GM23338 (cell line): Measurements from ENCODE around the gene GFOD1. TPM values are rescaled to one million over a fixed set of nuclear protein-coding genes. Genes with fewer than 3 reads are reported as not detected.

Experiments
- ATAC-seq: fragments of 200-7000 bp; cut with Tn5 transposase; 3 replicates; pipeline ENCODE4 v1.9.1; 2020
- DNase-seq: peaks from one replicate; pipeline ENCODE4 v3.0.0-alpha.2; 2015; ENCODE audit warnings: low spot score
- H2AFZ ChIP-seq: fragments of 200-600 bp; sonication (generic); 2 replicates; pipeline ENCODE4 v1.8.0; 2016; ENCODE audit warnings: antibody characterized with exemption, mild to moderate bottlenecking, moderate library complexity
- H3F3A ChIP-seq: fragments of 200-600 bp; sonication (generic); replicated peaks from 2 replicates; pipeline ENCODE4 v1.8.0; 2017; ENCODE audit warnings: antibody characterized with exemption, mixed run types, low read depth
- H3K27ac ChIP-seq: fragments of 200-600 bp; sonication (generic); 2 replicates; pipeline ENCODE4 v1.6.1; 2016; ENCODE audit warnings: low read depth
- H3K27me3 ChIP-seq: fragments of 200-600 bp; sonication (generic); 2 replicates; pipeline ENCODE4 v1.8.0; 2016; ENCODE audit warnings: mild to moderate bottlenecking, mixed run types, moderate library complexity; ENCODE audit not compliant: insufficient read depth
- H3K36me3 ChIP-seq: fragments of 200-600 bp; sonication (generic); 2 replicates; pipeline ENCODE4 v1.8.0; 2016; ENCODE audit warnings: mild to moderate bottlenecking; ENCODE audit not compliant: insufficient read depth
- H3K4me1 ChIP-seq: fragments of 200-600 bp; sonication (generic); 2 replicates; pipeline ENCODE4 v1.8.0; 2016; ENCODE audit warnings: mild to moderate bottlenecking, moderate library complexity; ENCODE audit not compliant: insufficient read depth
- H3K4me2 ChIP-seq: fragments of 200-600 bp; sonication (generic); 2 replicates; pipeline ENCODE4 v1.7.1; 2017; ENCODE audit warnings: mixed run types
- H3K4me3 ChIP-seq: fragments of 200-600 bp; sonication (generic); 2 replicates; pipeline ENCODE4 v1.6.1; 2016; ENCODE audit warnings: mixed run types
- H3K79me2 ChIP-seq: fragments of 200-600 bp; sonication (generic); replicated peaks from 2 replicates; pipeline ENCODE4 v1.8.0; 2017; ENCODE audit warnings: mild to moderate bottlenecking; ENCODE audit not compliant: insufficient read depth
- H3K9me2 ChIP-seq: fragments of 200-600 bp; sonication (generic); 2 replicates; pipeline ENCODE4 v1.8.0; 2017; ENCODE audit not compliant: insufficient read depth
- H4K20me1 ChIP-seq: fragments of 200-600 bp; sonication (generic); replicated peaks from 2 replicates; pipeline ENCODE4 v1.8.0; 2017; ENCODE audit warnings: mild to moderate bottlenecking; ENCODE audit not compliant: insufficient read depth
- H3K27ac Mint-ChIP-seq: 2 replicates; pipeline ENCODE4 v1.8.0; 2020; ENCODE audit warnings: inconsistent platforms, mild to moderate bottlenecking, moderate library complexity, mixed read lengths
- H3K27me3 Mint-ChIP-seq: 3 replicates; pipeline ENCODE4 v1.8.0; 2022; ENCODE audit warnings: low read depth, mild to moderate bottlenecking, moderate library complexity, mixed read lengths, inconsistent platforms; ENCODE audit not compliant: insufficient read depth, poor library complexity
- H3K36me3 Mint-ChIP-seq: 3 replicates; pipeline ENCODE4 v1.8.0; 2021; ENCODE audit warnings: low read depth, mild to moderate bottlenecking, inconsistent platforms, moderate library complexity, mixed read lengths
- H3K4me1 Mint-ChIP-seq: 3 replicates; pipeline ENCODE4 v1.8.0; 2020; ENCODE audit warnings: mild to moderate bottlenecking, inconsistent platforms, mixed read lengths
- H3K4me3 Mint-ChIP-seq: 3 replicates; pipeline ENCODE4 v1.8.0; 2021; ENCODE audit warnings: moderate library complexity, mild to moderate bottlenecking, inconsistent platforms, mixed read lengths
- H3K9me3 Mint-ChIP-seq: 3 replicates; pipeline ENCODE4 v1.8.0; 2020; ENCODE audit warnings: moderate library complexity, mild to moderate bottlenecking, inconsistent platforms, mixed read lengths
- CREB1 ChIP-seq: fragments of 250-450 bp; sonication (Bioruptor Pico); IDR thresholded peaks from 2 replicates; pipeline ENCODE4 v1.5.0; 2020; ENCODE audit warnings: low read depth, mild to moderate bottlenecking, moderate library complexity
- JUNB ChIP-seq: IDR thresholded peaks from one replicate; pipeline ENCODE4 v1.6.1; 2016; ENCODE audit warnings: antibody characterized with exemption; ENCODE audit not compliant: unreplicated experiment
- ZNF114 ChIP-seq: fragments of 250-450 bp; sonication (Bioruptor Pico); IDR thresholded peaks from 2 replicates; pipeline ENCODE4 v1.5.0; 2020; ENCODE audit warnings: mild to moderate bottlenecking, moderate library complexity
- ZNF331 ChIP-seq: fragments of 250-450 bp; sonication (Bioruptor Pico); IDR thresholded peaks from 2 replicates; pipeline ENCODE4 v1.5.0; 2020; ENCODE audit warnings: low read depth, mild to moderate bottlenecking, moderate library complexity
- polyA plus RNA-seq: library from polyadenylated mRNA; unstranded; fragments of >200 nt; fragmentation: Nextera tagmentation; extraction: Ambion mirVana; gene quantifications from 2 replicates; pipeline ENCODE4 v1.2.1, GENCODE V29; 2016
- total RNA-seq: library from RNA; depleted of rRNA; stranded (reverse); fragments of >200 nt; shearing (Covaris generic); gene quantifications from 2 replicates; pipeline ENCODE4 v1.2.3, GENCODE V29; 2014
- TF ChIP-seq, protein P1 (sequence below): IDR thresholded peaks from one replicate; pipeline ENCODE4 v1.6.1; 2018; ENCODE audit warnings: antibody characterized with exemption; ENCODE audit not compliant: unreplicated experiment
- TF ChIP-seq, protein P2 (sequence below), 2 experiments: fragments of 200-600 bp in 1 of 2; sonication (generic) in 1 of 2; conservative IDR thresholded peaks; 2 replicates each; pipeline versions ENCODE4 v1.5.1 to v1.6.1; 2016 to 2017; ENCODE audit warnings: antibody characterized with exemption in 2 of 2, low read depth in 2 of 2, mild to moderate bottlenecking in 2 of 2, moderate library complexity in 1 of 2

GFOD1 gene
- total and polyA plus RNA-seq, 2 experiments from 2014 or later = 4.9 to 12.8 TPM

DNA sequence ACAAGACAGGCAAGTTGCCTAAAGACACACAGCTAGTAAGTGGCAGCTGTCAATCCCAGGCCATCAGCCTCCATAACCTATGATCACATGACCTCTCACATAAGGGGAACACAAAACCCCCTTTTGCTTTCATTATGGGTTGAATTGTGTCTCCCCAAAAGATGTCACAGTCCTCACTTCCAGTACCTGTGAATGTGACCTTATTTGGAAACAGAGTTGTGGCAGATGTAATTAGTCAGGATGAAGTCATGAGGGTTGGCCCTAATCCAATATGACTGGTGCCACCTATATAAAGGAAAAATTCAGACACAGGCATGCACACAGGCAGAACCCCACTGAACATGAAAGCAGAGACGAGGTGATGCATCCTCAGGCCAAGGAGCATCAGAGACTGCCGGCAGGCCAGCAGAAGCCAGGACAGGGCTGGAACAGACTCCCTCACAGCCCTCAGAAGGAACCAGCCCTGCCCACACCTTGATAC, 33.6 kb downstream of the GFOD1 start (continued):
- TF ChIP-seq, protein P1, sequence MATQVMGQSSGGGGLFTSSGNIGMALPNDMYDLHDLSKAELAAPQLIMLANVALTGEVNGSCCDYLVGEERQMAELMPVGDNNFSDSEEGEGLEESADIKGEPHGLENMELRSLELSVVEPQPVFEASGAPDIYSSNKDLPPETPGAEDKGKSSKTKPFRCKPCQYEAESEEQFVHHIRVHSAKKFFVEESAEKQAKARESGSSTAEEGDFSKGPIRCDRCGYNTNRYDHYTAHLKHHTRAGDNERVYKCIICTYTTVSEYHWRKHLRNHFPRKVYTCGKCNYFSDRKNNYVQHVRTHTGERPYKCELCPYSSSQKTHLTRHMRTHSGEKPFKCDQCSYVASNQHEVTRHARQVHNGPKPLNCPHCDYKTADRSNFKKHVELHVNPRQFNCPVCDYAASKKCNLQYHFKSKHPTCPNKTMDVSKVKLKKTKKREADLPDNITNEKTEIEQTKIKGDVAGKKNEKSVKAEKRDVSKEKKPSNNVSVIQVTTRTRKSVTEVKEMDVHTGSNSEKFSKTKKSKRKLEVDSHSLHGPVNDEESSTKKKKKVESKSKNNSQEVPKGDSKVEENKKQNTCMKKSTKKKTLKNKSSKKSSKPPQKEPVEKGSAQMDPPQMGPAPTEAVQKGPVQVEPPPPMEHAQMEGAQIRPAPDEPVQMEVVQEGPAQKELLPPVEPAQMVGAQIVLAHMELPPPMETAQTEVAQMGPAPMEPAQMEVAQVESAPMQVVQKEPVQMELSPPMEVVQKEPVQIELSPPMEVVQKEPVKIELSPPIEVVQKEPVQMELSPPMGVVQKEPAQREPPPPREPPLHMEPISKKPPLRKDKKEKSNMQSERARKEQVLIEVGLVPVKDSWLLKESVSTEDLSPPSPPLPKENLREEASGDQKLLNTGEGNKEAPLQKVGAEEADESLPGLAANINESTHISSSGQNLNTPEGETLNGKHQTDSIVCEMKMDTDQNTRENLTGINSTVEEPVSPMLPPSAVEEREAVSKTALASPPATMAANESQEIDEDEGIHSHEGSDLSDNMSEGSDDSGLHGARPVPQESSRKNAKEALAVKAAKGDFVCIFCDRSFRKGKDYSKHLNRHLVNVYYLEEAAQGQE = no peak
- TF ChIP-seq, protein P2, sequence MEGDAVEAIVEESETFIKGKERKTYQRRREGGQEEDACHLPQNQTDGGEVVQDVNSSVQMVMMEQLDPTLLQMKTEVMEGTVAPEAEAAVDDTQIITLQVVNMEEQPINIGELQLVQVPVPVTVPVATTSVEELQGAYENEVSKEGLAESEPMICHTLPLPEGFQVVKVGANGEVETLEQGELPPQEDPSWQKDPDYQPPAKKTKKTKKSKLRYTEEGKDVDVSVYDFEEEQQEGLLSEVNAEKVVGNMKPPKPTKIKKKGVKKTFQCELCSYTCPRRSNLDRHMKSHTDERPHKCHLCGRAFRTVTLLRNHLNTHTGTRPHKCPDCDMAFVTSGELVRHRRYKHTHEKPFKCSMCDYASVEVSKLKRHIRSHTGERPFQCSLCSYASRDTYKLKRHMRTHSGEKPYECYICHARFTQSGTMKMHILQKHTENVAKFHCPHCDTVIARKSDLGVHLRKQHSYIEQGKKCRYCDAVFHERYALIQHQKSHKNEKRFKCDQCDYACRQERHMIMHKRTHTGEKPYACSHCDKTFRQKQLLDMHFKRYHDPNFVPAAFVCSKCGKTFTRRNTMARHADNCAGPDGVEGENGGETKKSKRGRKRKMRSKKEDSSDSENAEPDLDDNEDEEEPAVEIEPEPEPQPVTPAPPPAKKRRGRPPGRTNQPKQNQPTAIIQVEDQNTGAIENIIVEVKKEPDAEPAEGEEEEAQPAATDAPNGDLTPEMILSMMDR (conservative IDR thresholded peaks at IDR 0.05; ENCODE audit: low read depth in 2 of 2) = no peak
- TF ChIP-seq ZNF114 (CRISPR knock-in tag) (no peak), JUNB (no peak), ZNF331 (CRISPR knock-in tag) (no peak)

DNA sequence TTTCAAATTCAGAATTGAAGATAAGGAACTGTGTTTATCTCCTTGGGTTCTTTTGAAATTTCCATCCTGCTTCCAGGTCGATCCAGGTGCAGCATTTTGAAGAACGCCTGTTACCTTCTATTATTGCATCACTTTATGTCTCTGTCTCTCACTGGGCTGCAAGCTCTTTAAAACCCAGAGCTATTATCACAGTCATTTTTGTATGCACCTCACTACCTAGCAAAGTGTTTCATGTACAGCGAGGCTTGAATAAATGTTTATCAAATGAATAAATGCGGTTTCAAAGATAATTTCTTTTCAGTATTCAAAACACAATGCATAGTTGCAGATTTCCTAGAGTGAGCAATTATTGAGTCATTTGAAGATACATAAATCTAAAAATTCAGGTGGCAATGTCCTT, 34.2 kb downstream of the GFOD1 start:
- Histone ChIP-seq H4K20me1 (no peaks in the 10 kb centered on the region; the same call in 1 of the 2 replicates), H3K79me2 (no peaks in the 10 kb centered on the region), H3K9me2 (peaks cover 4% of the 10 kb centered on the region; the same call in 1 of the 2 replicates), H3K27ac (no peak overlapping the region), H3K27me3 (no peaks in the 10 kb centered on the region), H3K4me3 (no peak overlapping the region), H3K4me1 (peaks cover 9% of the 10 kb centered on the region; the same call in 1 of the 2 replicates), H2AFZ (no peak overlapping the region), H3K36me3 (no peaks in the 10 kb centered on the region), H3K4me2 (no peak overlapping the region), H3F3A (no peaks in the 10 kb centered on the region)
- TF ChIP-seq CREB1 = no peak
- TF ChIP-seq, protein P2 (conservative IDR thresholded peaks at IDR 0.05; ENCODE audit: low read depth in 2 of 2) = no peak
- DNase-seq = no peak
- H3K4me3 Mint-ChIP-seq = no peak overlapping the region
- ATAC-seq = no peak
- 0 out of 2 replicates have a peak overlapping the region, but pooled peaks have one; percentile 42 for H3K27ac Mint-ChIP-seq
- H3K4me1 Mint-ChIP-seq = peaks cover 34% of the 10 kb centered on the region
- H3K36me3 Mint-ChIP-seq = peaks cover 8% of the 10 kb centered on the region
- H3K27me3 Mint-ChIP-seq = peaks cover 16% of the 10 kb centered on the region
- H3K9me3 Mint-ChIP-seq = 0 out of 3 replicates have a peak, but pooled peaks cover 3% of the 10 kb centered on the region
